GM21825 (cell line): Measurements from ENCODE around the gene CENPB.

Source experiments
- ATAC-seq: cut with Tn5 transposase; IDR thresholded peaks from one replicate; pipeline ENCODE4 v1.9.1; 2021; ENCODE audit warnings: mild to moderate bottlenecking, moderate library complexity; ENCODE audit not compliant: unreplicated experiment

CENPB gene

GRCh38 chr20:3767427-3768341 lies 18.9 kb downstream of the CENPB start, which contains the start of gene ADISSP:
Gene ADISSP (minus strand): TSS chr20:3767753. CDS start chr20:3760100, 7,653 bp downstream.
- peak; percentile 94 for ATAC-seq

GRCh38 chr20:3767110-3767426 lies 19.5 kb downstream of the CENPB start:
- no peak for ATAC-seq

- no peak for ATAC-seq
Measured at GRCh38 chr20:3766422-3767109, 20.0 kb downstream of the CENPB start.

GRCh38 chr20:3765171-3765882 lies 21.2 kb downstream of the CENPB start:
- no peak for ATAC-seq

- no peak for ATAC-seq
Measured at GRCh38 chr20:3764659-3765058, 21.9 kb downstream of the CENPB start.

- ATAC-seq, result no peak
Measured at GRCh38 chr20:3763671-3764601, 22.6 kb downstream of the CENPB start.

- ATAC-seq, result no peak
Measured at GRCh38 chr20:3760655-3761348, 25.7 kb downstream of the CENPB start.

GRCh38 chr20:3759884-3760283 lies 26.7 kb downstream of the CENPB start:
- ATAC-seq, result no peak

GRCh38 chr20:3759316-3759823 lies 27.2 kb downstream of the CENPB start:
- ATAC-seq, result no peak

GRCh38 chr20:3758566-3758965 lies 28.0 kb downstream of the CENPB start:
- ATAC-seq, result no peak

- no peak for ATAC-seq
Measured at GRCh38 chr20:3757268-3757667, 29.3 kb downstream of the CENPB start.

- no peak for ATAC-seq
Measured at GRCh38 chr20:3755814-3756480, 30.6 kb downstream of the CENPB start.

GRCh38 chr20:3755269-3755668 lies 31.3 kb downstream of the CENPB start:
- ATAC-seq, result no peak

- ATAC-seq, result no peak
Measured at GRCh38 chr20:3754276-3754630, 32.3 kb downstream of the CENPB start.

- no peak for ATAC-seq
Measured at GRCh38 chr20:3753501-3754275, 32.9 kb downstream of the CENPB start.

GRCh38 chr20:3753098-3753497 lies 33.4 kb downstream of the CENPB start:
- ATAC-seq, result no peak

- no peak for ATAC-seq
Measured at GRCh38 chr20:3752386-3752759, 34.2 kb downstream of the CENPB start.

- no peak for ATAC-seq
Measured at GRCh38 chr20:3751675-3752385, 34.7 kb downstream of the CENPB start.
